Tongue (tissue), 2 donors: ENCODE measurements around the gene MYRIP. TPM values are rescaled to one million over a fixed set of nuclear protein-coding genes. Genes with fewer than 3 reads are reported as not detected.
A peak's percentile ranks its signal among the peaks of the same experiment; 100 is the strongest.
"Not testable (repeated sequence)": the region's sequence is repeated elsewhere in the genome, so short reads cannot be mapped to it uniquely, and the experiment has no call there.

Experiments used
- DNase-seq: peaks from one replicate; pipeline ENCODE4 v3.0.0-alpha.2; 2015
- total RNA-seq: library from RNA; depleted of rRNA; stranded (reverse); fragments of >200 nt; gene quantifications from one replicate; pipeline ENCODE4 v1.2.3, GENCODE V29; 2014

Gene MYRIP
- total RNA-seq, 1 donor from 2014 or later: 3.7 TPM

DNA sequence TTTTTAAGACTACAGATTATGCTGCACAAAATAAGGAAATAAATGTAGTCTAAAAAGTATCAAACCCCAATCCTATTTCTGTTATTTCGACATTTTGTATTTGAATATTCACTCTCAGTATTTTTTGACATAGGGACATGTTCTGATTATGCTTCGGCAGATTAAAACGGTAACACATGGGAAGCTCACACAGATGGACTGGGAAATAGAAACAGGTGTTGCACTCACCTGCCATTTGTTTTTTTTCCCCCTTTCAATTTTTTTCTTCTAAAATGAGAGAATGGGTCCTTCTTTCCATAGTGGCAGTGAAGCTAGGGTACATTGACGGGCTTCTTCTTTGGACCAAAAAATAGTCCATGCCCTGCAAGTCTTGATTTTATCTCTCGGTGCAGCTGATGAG lies 163.1 kb downstream of the MYRIP start:
- no peak for DNase-seq

DNA sequence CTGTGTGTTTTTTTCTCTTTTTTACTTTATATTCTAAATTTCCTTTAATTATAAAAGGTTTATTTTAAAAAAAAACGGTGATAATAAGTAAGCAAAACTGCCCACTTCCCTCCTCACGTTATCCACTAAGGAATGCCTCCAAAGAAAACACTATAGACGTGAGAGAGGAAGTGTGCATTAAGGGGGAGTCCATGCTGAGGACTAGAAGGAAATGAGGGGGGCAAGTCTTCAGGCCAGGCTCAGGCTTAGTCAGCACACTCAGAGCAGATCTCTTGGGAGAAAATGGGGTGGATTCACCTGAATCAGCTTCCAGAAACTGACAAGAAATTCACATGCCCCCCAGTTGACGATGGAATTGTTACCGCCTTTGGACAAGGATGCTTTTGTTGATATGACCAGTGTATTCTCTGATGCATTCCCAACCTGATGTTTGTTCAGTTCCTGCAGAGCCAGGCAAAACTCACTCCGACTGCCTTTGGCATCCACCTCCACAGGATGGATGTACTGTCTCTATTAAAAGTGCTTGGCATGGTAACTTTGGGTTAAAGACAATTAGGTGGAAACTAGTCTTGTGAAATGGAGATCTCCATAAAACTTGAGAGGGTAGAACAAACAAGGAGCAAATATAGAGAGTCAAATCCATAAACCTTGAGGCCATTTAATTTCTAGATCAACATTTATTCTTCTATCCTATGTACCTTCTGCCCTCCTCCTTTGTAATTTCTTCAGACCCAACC lies 167.8 kb downstream of the MYRIP start:
- no peak for DNase-seq

DNA sequence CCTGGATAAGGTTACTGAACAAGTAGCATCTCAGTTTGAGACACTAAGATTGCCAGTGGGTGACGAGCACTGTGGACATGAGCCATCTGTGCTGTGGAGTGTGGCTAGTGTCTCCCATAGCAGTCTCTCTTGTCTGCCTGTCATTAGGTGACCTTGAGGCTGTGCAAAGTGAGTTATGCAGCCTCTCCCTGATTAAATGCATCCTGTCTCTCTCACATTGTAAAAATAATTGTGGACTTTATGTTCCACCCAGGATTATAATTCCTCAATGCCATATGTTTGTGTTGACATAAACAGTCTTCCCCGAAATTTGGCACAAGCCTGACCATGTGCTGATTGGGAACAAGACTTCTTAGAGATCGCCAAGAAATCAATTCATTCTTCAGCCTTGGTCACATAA lies 168.9 kb downstream of the MYRIP start:
- DNase-seq: no peak

DNA sequence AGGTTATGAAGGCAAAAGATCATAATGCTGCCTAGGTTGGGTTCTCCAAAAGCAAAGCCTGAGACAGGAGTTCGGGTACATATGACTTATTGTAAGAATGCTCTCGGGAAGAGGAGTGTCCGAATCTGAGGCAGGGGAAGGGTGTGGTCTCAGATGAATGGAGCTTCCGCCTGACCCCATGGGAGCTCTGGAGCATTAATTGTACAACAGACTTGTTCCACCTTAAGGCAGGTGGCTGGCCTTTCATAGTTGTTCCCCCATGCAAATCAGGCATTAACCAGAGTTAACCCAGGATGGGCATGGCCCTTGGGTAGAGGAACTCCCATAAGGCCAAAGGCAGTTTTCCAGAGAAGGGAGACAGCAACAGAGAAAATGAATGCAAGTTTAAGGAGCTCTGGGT lies 170.6 kb downstream of the MYRIP start:
- no peak for DNase-seq

DNA sequence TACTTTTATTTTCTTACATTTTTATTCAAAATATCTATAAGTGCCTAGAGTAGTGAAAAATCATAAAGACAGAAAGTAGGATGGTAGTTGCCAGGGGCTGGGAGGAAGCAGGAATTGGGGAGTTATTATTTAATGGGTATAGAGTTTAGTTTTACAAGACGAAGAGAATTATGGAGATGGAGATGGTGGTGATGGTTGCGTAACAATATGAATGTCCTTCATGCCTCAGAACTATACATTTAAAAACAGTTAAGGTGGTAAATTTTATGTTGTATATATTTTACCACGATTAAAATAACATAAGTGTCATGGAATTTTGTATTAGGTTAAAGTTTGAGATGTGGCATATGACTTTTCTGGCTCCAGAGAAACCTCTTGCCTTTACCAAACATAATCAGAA lies 171.4 kb downstream of the MYRIP start:
- DNase-seq: no peak

DNA sequence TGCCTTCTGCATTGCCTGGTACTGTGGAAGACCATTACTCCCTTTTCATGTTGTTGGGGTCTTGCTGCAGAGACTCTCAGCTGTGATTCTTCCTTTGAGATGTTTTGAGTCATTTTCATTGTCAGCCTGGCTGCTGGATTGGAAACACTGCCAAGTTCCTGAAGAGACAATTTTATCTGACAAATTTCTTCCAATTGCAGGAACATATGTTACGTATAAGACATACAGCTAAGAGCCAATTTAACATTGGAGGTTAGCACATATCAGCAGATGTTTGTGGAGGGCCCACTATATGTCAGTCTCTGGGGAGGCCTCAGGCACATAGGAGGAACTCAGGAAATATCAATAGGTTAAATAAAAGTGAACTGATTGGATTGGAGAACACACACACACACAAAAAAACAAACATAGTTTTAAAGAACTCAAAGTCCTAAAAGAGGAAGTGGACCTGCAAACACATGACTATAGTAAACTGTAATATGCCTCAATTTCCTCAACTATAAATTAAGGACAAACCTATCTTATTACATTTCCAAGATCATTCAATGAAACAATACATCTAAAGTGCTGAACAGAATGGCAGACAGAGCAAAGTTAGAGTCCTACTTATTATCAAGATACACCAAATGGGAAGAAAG lies 172.3 kb downstream of the MYRIP start:
- DNase-seq: peak; percentile 12

DNA sequence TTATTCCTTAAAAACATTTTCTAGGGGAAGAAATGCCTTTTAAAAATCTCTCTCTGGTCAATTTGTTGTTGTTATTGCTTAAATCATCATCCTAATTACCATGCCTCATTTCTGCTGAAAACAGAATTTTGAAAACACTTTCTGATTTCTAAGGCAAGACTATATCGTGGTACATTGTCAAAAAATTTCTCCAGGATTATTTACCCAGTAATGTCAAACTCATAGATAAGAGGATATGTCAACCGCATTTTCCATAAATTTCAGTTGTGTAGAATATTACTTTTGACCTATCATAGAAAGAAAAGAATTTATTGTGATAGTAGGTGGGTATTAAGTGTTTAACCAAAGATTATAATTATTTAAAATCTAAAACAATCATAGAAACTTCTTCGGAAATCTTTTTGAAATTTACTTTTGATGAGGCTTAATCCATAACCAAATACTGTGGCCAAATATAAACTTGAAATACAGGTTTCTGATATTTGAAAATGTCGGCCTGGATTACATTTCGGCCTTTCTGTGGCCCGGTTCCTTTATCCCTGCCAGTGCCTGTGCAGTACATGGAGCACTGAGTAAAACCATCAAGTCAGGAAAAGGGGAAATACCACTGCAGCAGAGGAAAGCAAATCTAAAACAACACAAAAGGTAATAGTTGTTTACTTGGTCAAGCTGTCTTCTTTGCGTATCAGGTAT lies 173.4 kb downstream of the MYRIP start:
- DNase-seq: no peak

DNA sequence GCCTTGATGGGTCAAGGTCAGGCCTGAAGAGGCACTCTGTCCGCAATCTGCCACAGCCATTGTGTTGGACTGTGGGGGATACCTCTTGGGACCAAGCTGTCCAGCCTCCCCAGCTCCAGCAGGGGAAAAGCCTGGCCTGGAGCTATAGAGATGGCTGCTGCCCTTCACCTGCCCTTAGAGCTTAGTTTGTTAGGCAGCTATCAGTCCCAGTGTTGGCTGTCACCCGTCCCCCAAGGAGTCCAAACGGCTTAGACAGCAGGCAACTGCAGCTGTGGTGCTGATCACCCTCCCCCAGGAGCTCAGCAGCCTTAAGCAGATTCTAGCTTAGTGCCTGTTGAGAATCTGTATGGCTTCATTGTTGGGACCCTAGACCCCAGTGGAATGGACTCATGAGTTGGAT lies 180.3 kb downstream of the MYRIP start:
- DNase-seq: no peak

DNA sequence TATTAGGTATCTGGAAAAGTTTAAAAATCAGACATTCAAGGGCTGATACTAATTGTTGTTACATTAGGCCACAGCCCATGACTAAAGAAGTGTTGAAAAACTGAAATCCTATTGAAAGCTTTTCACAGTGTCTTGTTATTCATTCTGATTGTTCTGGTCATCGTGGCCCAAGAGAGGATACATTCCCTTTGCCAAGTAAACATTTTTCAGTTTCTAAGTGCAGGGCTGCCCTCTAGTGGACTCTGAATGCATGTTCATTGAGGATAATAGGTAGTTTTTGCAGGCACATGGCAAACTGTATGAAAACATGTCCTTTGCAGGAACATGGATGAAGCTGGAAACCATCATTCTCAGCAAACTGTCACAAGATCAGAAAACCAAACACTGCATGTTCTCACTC lies 181.1 kb downstream of the MYRIP start:
- DNase-seq: no peak

DNA sequence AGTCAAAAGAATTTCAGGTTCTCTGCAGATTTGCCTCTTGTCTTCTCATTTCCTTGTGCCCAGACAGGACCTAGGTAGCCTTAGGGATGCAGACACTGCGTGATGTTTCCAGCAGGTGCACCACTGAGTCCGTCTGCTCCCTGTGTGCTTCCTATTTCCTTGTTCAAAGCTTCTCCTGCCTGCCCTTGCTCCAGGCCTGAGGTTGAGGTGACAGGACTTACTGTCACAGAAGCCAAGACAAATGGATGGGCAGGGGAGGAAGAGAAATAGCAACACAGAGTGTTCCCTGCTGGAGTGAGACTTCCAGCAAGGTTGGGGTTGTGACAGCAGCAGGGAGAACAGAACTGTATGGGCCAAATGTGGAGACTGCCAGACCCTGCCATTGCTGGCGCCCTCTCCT lies 199.4 kb downstream of the MYRIP start:
- DNase-seq: no peak

DNA sequence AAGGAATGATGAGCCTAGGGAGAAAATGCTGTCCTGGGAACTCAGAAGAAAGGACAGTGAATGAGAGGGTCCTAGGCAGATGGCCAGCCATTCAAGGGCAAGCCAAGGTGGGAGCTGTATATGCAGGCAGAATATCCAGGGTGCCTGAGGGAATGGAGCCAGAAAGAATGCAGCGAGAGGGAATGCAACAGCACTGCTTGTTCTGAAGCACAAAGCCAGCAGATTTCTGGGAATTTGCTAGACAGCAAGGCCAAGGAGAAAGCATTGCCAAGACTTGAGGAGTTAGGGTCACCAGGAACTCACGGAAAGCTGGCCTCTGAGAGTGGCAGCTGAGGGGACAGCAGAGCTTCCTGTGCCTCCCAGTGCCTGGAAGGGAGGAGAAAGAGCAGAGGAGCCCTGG lies 200.6 kb downstream of the MYRIP start:
- peak; percentile 7 for DNase-seq

DNA sequence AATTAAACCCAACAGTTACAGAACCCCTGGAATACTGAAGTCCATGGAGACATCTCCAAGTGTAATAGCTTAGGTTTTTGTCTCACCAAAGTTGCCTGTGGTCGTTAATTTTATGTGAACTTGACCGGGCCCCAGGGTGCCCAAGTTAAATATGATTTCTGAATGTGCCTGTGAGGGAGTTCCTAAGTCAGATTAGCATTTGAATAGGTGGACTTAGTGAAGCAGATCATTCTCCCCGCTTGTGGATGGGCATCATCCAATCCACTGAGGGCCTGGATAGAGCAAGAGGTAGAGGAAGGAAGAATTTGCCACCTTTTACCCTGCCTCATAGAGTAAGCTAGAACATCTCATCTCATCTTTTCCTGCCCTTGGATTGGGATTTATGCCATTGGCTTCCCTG lies 203.0 kb downstream of the MYRIP start:
- no peak for DNase-seq

DNA sequence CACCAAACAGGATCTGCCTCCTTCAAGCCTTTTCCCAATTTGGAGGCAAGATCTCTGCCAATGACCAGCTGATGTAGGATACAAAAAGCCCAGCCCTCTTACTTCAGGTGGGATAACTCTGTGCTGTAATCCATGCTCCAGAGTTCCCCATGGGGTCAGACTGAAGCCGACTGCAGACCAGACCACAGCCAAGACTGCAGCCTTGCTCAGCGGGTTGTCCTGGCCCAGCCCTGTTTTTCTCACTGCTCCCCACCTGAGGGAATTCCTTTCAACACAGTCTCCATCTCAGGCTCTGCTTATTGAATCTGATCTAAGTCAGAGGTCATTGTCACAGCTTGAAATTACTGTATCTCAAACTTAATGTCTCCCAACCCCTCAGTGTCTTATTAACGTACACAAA lies 207.0 kb downstream of the MYRIP start:
- no peak for DNase-seq

DNA sequence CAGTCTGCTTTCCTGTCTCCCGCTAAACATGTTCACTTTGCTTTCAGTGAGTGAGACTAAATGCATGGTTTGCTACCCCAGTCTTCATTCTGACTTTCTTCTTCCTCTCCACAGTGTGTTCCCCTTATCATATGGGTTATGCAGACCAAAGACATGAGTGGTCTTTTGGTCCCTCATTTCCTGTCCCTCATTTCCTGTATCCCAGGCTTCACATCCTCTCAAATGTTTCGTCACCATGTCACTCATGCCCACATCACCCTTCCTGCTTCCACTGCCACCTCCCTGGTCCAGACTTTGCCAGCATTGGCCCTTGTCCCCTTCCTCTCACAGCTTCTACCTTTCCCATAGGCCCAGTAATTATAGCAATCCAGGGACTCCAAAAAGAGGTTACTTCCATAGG lies 209.0 kb downstream of the MYRIP start:
- no peak for DNase-seq

DNA sequence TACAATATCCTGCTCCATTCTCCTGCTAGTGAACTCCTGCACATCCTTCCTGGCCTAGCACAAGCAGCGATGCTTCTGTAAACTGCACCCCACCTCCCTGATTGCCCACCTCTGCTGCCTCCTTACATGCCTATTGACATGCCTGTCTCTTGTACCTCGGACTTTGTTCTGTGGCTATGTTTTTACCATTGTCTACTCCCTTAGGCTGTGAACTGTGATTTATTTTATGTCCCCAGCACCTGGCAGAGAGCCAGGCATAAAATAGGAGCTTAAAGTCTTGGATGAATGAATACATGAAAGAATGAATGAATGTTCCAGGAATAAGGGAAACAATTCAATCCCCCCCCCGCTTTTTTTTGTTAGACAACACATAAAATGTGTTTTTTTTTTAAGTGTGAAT lies 210.0 kb downstream of the MYRIP start:
- DNase-seq: no peak

DNA sequence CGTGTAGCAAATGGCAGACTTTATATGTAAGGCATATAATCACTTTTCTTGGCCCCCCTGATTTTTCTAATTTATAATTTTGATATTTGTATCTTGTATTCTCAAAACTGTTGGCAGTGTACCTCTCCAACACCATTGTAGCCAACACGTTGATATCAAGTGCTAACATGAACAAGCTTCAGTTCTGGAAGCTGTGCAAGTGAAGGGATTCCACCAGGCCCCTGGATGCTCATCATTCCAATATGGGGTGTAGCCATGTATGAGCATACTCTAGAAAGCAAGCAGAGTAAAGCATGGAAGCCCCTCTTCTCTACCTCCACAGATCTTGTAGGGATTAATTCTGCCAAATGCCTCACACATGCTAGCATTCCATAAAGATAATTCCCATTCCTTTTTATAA lies 211.3 kb downstream of the MYRIP start:
- DNase-seq: no peak

DNA sequence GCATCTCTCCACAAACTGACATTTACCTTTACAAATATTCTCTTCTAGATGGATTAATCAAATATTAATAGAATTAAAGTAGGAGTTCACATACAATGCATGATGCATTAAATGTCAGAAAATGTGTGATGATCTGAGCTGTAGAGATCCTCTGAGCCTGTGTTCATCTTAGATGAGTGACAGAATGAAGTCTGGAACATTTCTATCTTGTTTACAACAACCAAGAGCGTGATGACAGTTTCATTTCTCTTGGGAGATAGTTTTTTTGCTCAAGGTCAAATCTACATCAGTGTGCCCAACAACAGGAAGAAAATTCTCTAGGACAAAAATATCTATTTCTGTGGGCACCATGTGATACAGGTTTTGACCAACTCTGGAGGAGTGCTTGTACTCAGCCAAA lies 211.9 kb downstream of the MYRIP start:
- DNase-seq: no peak

DNA sequence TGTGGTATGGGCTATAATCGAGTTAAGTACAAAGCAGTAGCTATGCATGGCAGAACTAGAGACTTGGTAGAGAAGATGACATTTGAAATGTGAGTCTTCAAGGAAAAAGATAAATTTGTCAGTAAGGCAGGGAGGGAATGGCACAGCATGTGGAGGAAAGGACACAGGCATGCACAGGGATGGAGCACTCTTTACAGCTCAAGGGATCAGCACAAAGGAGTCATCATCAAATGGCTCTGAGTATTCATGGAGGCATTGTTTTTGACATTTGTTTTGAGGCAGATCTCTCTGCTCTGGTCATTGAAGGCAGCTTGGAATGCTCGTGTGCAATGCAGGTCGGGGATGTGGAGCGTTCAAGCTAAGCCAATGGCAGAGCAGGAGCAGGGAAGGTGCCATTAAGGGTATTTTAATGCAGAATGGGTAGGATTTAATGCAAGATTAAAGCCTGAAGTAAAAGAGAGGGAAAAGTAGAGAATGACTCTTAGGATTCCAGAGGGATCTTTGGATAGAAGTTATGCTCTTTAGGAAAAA lies 213.0 kb downstream of the MYRIP start:
- DNase-seq: no peak

DNA sequence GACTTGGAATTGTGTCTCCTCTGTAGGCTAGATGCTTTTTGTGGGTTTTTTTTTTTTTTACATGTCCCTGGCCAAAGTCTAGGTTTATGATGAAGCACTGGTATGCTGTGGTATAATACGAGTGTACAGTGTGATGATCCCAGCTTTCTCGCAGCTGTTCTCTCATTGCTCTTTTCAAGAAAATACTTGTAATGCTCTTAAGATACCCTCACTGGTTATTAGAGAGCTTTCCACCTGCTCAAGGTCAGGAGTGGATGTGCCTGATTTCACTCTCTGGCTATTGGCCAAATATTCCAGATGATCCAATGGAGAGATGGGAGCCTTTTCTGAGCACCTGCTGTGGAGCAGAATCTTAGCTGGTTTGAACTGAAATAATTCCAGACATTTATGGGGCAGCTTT lies 215.1 kb downstream of the MYRIP start:
- DNase-seq: no peak

DNA sequence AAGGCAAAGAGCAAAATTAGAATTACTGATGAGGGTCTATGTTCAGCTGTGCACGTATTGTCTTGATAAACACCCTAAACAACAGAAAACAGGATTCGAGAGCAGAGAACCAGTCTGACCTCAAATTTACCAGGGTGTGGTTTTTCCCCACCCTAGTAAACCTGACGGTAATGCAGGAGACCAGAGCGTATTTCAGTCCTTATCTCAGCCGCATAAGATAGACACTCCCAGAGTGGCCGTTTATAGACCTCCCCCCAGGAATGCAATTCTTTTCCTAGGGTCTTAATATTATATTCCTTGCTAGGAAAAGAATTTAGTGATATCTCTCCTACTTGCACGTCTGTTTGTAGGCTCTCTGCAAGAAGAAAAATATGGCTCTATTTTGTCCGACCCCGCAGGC lies 216.5 kb downstream of the MYRIP start:
- not testable (repeated sequence) for DNase-seq

DNA sequence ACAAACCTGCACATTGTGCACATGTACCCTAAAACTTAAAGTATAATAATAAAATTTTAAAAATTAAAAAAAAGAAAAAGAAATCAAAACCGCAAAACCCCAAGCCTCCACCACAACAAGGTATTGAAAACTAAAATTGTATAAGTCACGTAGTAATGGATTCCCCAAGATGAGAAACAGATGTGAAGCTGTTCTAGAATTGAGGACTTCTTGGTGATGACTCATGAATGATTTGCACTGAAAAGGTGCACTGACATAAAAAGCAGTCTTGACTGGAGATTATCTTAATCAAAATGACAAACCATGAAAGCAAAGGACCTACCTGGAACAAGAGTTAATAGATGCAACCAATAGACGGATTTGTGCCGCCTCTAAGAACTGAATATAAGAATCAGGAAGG lies 225.8 kb downstream of the MYRIP start:
- no peak for DNase-seq

DNA sequence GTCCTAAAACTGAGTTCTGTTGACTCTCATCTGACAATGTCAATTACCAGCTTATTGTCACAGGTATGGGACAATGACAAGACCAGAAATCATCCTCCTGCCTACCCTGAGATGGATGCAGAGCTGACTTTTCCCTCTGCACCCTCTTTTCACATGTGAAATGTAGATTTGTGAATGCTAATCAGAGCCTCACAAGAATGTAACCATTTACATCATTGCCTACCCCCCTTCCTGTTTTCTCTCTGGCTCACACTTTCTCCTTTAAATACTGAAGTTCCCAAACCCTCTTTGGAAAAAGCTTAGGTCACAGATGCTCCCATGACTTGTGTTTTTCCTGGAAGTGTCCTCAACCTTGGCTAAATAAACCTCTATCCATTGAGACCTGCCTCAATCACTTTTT lies 228.2 kb downstream of the MYRIP start:
- DNase-seq: no peak

DNA sequence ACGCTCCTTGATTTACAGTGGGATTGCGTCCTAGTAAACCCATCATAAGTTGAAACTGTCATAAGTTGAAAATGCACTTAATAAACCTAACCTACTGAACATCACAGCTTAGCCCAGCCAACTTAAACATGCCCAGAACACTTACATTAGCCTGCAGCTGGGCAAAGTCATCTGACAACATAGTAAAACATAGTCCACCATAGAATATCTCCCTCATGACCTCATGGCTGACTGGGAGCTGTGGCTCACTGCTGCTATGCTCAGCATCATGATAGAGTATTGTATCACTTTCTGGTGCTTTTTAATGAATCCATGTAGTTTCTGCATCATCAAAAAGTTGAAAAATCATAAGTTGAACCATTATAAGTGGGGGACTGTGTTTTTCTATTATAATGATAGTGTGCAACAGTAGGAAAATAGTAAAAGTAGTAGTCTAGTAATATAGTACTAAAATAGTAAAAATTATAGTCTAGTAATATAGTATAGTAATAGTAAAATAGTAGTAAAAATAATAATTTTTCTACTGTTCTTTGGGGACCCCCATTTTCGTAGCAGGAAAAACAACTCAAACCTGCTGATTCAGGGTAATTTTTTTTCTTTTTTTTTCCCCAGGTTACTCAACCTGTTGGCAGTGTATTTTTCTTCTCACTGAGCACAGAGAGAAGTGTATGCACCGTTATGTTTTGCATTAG lies 233.5 kb downstream of the MYRIP start:
- DNase-seq: no peak
